ENCODE data around the gene CRISPLD2. TPM values are rescaled to one million over a fixed set of nuclear protein-coding genes. Genes with fewer than 3 reads are reported as not detected.

Gene CRISPLD2
- total RNA-seq, 1 donor from 2014 or later: 6.5 TPM

GRCh38 chr16:84918006-84918909 lies 98.5 kb downstream of the CRISPLD2 start:
- ATAC-seq: no peak

- ATAC-seq: no peak
Observed at GRCh38 chr16:84919269-84919668, 99.5 kb downstream of the CRISPLD2 start.

DNA sequence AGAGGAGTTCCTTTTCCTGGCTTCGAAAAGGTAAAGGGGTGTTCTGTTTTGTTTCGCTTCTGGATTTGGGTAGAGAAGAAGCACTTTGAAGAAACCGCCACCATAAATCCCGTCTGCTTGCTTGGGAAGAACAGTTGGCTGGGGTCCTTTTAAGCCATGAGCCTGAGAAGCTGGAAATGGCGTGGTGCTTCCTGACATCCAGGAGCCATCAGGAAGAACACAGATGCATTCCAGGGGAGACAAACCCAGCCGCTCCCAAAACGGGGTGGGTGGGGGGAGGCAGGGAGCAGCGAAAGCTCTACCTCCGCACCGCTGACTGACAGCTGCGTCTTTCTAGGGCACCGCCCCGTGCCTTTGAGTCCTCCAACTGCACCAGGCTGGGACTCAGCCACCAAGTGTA lies 99.9 kb downstream of the CRISPLD2 start:
- no peak for ATAC-seq

DNA sequence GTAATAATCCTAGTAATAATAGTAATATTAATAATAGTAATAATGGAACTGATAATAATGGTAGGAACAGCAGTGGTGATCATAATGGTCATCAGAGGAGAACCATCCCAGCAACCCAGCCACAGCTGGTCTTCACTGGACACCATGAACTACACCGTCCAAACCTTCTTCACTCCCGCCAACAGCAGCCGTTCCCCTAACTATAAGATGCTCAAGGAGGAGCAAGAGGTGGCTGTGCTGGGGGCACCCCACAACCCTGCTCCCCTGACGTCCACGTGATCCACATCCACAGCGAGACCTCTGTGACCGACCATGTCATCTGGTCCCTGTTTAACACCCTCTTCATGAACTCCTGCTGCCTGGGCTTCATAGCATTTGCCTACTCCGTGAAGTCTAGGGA lies 100.5 kb downstream of the CRISPLD2 start:
- ATAC-seq: no peak

DNA sequence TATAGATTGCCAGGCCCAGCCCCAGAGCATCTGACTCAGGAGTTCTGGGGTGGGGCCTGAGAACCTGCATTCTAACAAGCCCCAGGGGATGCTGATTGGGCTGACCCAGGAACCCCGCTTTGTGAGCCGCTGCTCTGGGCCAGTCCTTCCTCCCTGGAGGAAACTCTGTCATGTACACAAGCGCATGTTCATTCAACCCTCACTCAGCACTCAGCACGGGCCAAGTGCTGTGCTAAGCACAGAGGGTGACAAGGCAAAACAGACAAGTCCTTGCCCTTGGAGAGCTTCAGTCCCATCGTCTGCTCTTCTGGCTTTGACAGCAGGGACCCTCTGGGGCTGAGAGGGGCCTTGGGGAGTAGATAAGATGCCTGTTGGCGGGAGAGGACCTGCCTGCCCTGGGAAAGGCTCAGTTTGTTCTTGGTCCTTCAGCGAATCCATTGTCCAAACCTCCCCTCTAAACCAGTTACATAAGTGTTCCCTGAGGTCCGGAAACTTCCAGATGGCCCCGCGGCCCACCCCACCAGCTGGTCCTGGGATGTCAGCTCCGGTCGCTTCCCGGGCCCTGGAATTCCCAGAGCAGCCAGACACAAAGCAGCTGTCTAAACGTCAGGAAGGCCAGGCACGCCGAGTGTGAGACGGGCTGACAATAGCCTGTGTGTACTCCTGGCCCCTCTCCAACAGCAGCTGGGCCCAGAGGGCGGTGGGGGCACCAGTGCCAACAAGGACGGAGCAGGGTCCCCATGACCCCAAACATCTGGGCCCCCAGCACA lies 102.8 kb downstream of the CRISPLD2 start:
- ATAC-seq: peak; percentile 29

- ATAC-seq: no peak
Observed at GRCh38 chr16:84924331-84925091, 104.7 kb downstream of the CRISPLD2 start.

DNA sequence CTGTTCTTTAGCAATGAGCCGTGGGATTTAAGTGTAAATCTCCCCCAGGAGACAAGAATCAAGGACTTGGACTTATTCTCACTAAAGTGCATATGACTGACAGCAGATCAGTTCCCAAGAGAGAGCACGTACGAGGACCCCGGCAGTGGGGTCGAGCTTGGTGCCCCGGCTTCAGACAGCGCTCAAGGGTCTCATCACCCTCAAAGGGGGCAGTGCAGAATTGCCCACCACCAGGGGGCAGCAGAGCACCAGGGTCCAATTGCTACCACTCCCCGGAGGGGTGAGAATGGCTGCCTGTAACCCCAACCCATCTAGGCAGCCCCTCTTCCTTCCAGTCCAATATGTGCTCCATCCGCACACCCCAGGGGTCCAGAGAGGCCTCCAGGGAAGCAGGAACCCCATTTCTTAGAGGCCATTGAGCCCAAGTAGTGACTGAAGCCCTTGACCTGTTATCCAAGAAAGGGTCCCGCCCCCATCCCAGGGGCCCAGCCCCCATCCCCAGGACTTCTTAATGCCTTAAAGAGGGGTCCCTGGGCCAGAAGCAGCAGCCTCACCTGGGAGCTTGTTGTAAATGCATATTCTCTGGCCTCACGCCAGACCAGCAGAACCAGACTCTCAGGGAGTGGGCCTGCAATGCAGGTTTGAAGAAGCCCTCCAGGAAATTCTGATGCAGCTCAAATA lies 105.4 kb downstream of the CRISPLD2 start:
- ATAC-seq: peak; percentile 41

GRCh38 chr16:84925773-84926372 lies 106.1 kb downstream of the CRISPLD2 start:
- no peak for ATAC-seq

- no peak for ATAC-seq
Observed at GRCh38 chr16:84926462-84926861, 106.7 kb downstream of the CRISPLD2 start.

DNA sequence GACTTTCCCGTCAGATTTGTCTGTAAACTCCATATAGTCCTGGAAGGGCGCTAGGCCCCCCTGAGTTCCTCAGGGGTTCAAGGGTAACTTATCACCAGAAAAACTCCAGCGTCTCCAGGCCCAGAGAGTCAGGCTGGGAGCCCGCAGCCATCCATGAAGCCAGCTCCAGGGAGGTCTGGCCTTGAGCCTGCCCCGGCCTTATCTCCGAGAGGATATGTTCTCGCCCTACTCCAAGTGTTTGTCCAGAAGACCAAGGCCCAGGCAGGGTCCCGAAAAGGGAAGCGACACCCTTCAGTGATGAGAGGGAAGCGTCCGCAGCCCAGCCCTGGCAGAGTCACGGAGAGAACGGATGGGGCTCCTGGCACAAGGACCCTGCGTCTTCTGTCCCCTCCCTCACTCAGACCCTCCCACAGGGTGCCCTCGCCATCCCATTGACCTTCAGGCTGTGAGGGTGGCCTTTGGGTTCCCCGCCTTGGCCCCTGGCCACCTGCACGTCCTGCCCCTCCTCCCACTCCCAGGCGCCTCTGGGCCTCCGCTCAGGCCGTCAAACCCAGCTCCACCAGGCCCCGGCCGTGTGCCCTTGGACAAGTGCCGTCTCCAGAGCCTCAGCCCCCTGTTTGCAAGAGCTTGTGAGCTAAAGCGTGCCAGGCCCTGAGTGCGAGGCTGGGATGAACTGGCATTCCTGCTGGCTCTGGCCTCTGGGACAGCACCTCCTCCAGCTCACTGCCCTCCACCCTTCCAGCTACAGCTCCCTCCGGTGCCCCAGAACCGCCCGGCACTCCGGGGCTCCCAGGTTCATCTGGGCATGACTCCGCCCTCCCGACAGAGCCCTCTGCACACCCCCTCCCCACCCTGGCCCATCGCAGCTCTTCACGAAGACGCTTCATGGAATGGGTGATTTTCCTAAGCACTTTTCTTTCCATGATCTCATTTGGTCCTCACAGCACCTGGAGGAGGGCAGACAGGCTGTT lies 108.1 kb downstream of the CRISPLD2 start:
- no peak for ATAC-seq

DNA sequence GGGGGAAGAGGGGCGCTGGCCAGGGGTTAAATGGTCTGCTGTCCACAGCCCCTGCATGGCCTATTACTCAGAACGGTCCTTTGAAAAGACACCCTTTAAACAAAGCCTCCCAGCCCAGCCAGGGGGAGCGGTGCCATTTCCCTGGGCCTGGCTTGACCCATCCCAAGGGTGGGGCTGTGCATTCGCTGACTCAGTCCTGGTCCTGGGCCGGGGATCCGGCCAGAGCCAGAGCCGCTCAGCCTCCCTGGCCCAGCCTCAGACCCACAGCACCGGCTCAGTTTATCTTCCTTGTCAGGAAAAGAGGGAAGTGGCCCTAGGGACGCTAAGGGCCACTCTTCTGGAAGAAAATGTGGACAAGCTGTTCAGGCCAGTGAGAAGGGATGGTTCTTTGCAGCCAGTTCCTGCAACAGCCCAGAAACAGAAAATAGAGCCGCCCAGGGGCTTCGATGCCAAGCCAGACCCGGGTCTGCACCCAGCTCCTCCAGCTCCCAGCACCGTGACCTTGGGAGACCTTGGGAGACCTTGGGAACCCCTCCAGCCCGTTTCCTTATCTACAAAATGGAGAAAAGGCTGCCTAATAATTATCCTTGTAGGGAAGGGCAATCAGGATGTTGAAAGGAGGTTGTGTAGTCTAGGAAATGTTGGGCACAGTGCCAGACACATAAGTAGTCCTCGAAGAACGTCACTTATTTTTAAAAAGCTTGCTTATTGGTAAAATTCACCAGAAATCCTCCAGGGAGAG lies 109.1 kb downstream of the CRISPLD2 start:
- peak; percentile 66 for ATAC-seq

DNA sequence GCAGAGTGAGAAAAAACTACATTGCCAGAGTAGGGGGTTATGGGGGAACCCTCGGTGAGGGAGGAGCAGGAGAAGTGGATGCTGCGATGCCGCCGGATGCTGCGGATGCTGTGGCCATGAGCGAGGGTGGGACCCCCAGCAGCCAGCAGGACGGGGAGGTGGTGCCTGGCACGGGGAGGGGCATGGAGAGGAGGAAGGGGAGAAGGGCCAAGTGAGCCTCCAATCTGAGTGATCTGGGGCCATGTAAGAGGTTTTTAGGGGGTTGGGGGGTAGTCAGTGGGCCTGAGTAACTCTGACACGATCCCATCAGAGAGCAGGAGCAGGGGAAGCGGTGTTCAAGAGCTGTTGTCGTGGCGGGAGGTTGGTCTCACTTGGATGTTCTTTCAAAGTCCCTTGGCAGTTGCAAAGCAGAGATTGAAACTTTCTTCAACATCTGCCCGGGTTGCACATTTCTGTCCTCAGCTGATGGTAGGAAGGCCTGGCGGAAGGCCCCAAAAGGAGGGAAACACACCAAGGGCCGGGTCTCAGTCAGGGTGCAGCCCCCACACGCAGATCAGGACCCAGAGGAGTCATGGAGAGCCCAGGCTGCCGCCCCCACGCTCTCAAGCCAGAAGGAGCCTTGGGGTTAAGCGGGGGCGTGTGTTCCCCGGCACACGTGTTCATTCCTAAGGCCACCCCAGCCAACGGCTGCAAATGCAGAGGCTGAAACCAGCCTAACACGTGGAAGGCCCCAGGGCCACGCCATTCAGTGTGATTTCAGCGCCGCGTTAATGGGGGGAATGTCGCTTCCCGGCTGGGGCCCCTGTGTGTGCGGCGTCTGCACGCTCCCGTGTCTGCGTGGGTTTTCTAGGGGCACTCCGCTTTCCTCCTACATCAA lies 109.9 kb downstream of the CRISPLD2 start:
- ATAC-seq: no peak

- ATAC-seq: peak; percentile 48
Observed at GRCh38 chr16:84930298-84931106, 110.7 kb downstream of the CRISPLD2 start.

DNA sequence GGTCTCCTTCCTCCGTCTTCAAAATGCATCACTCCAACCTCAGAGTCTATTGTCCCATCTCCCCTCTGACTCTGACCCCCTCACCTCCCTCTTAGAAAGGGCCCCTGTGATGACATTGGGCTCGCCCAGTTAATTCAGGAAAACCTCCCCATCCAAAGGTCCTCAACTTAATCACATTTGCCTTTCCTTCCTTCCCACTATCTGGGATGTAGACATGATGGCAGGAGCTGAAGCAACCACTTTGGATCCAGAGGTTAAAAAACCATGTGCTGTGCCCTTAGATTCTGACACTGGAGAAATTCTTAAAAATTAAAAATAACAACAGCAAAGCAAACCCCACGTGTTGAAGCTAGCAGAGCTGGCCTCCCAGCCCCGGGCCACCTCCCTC lies 111.3 kb downstream of the CRISPLD2 start:
- ATAC-seq: no peak

DNA sequence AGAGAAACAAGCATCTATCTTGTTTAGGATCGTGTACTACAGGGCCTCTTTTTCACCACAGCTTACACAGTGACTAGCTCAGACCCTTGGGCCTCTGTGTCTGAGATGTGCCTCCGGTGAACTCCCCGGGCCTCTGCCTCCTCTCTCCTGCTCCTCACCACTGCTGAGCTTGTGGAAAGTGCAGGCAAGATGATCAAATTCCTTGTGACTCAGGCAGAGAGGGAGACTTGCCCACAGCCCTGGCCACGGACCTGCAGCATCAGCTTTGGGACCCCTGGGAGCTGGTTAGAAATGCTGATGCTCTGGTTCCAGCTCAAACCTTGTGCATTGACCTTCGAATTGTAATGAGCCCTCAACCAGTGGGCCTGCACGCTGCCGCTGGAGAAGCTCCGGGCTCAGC lies 111.7 kb downstream of the CRISPLD2 start:
- no peak for ATAC-seq

- no peak for ATAC-seq
Observed at GRCh38 chr16:84932681-84933080, 112.9 kb downstream of the CRISPLD2 start.

GRCh38 chr16:84933774-84934631 lies 114.2 kb downstream of the CRISPLD2 start:
- no peak for ATAC-seq
